Measurements from ENCODE around the gene EYS.
"Not testable (repeated sequence)": the region's sequence is repeated elsewhere in the genome, so short reads cannot be mapped to it uniquely, and the experiment has no call there.

The EYS gene

GRCh38 chr6:64085126-64085525, 1621.9 kb downstream of the EYS start:
- DNase-seq, result no peak

GRCh38 chr6:64084185-64084663, 1622.8 kb downstream of the EYS start:
- DNase-seq, result no peak

- no peak for DNase-seq
These were observed 1623.8 kb downstream of the EYS start for GRCh38 chr6:64083261-64083660.

- DNase-seq, result no peak
These were observed 1625.6 kb downstream of the EYS start for GRCh38 chr6:64081453-64081852.

- no peak for DNase-seq
These were observed 1632.0 kb downstream of the EYS start for GRCh38 chr6:64074981-64075380.

GRCh38 chr6:64072686-64073085, 1634.3 kb downstream of the EYS start:
- DNase-seq, result no peak

GRCh38 chr6:64064919-64065318, 1642.1 kb downstream of the EYS start:
- DNase-seq, result no peak

GRCh38 chr6:64062960-64063683, 1643.9 kb downstream of the EYS start:
- no peak for DNase-seq

GRCh38 chr6:64054861-64055260, 1652.2 kb downstream of the EYS start:
- no peak for DNase-seq

- DNase-seq, result no peak
These were observed 1656.4 kb downstream of the EYS start for GRCh38 chr6:64050590-64050989.

GRCh38 chr6:64049736-64050135, 1657.3 kb downstream of the EYS start:
- no peak for DNase-seq

- no peak for DNase-seq
These were observed 1660.2 kb downstream of the EYS start for GRCh38 chr6:64046746-64047208.

GRCh38 chr6:64041373-64041772, 1665.7 kb downstream of the EYS start:
- DNase-seq, result no peak

- no peak for DNase-seq
These were observed 1666.9 kb downstream of the EYS start for GRCh38 chr6:64040113-64040512.

GRCh38 chr6:64037427-64037826, 1669.6 kb downstream of the EYS start:
- DNase-seq, result no peak

GRCh38 chr6:64034910-64035655, 1671.9 kb downstream of the EYS start:
- no peak for DNase-seq

- no peak for DNase-seq
These were observed 1672.7 kb downstream of the EYS start for GRCh38 chr6:64034291-64034690.

GRCh38 chr6:64030950-64031618, 1675.9 kb downstream of the EYS start:
- DNase-seq, result not testable (repeated sequence)

- DNase-seq, result no peak
These were observed 1683.3 kb downstream of the EYS start for GRCh38 chr6:64023693-64024092.

- no peak for DNase-seq
These were observed 1692.4 kb downstream of the EYS start for GRCh38 chr6:64014595-64014994.

GRCh38 chr6:64013011-64013410, 1694.0 kb downstream of the EYS start:
- no peak for DNase-seq

- DNase-seq, result no peak
These were observed 1694.5 kb downstream of the EYS start for GRCh38 chr6:64012351-64013001.

- no peak for DNase-seq
These were observed 1696.4 kb downstream of the EYS start for GRCh38 chr6:64010666-64011065.

Measured in NK-92 treated with Interleukin-12 subunit alpha and Interleukin-12 subunit beta, amount 100 ng/mL, for 24 hours (cell line).